K562 (cell line): ENCODE measurements around the gene ATRN. TPM values are rescaled to one million over a fixed set of nuclear protein-coding genes. Genes with fewer than 3 reads are reported as not detected.

Source experiments
- ATAC-seq: fragments of 200-7000 bp; cut with Tn5 transposase; 3 replicates; pipeline ENCODE4 v1.9.1; 2020; ENCODE audit warnings: moderate library complexity
- BruUV-seq: library from RNA; stranded (reverse); fragments of 400-500 nt; replicated peaks from 2 replicates; lab custom pipeline; 2021; lab: Mats Ljungman, UMichigan
- CTCF ChIA-PET: fragments of 300-600 bp; formaldehyde crosslinking; extraction: SDS; loops from one replicate; lab custom pipeline; 2021; ENCODE audit warnings: low intra/inter-chr PET ratio; lab: Yijun Ruan, JAX
- POLR2A ChIA-PET: fragments of 300-600, 350-650 bp; sonication (Branson Sonifier 250); formaldehyde crosslinking; extraction: SDS; loops from one replicate; lab custom pipeline; 2021; ENCODE audit warnings: antibody characterized with exemption, inconsistent platforms; lab: Yijun Ruan, JAX
- DNase-seq, 4 experiments: peaks; one replicate each; pipeline versions ENCODE4 v3.0.0 to v3.0.0-alpha.2; 2011 to 2018; ENCODE audit warnings: low spot score in 3 of 4, mixed read lengths in 3 of 4; ENCODE audit errors: extremely low read depth in 1 of 4
- FAIRE-seq: peaks from 2 replicates; lab custom pipeline; 2011; peaks lifted over from hg19 to GRCh38; lab: Jason Lieb, UNC
- H2AFZ ChIP-seq: 2 replicates; pipeline ENCODE4 v1.6.0; 2011; ENCODE audit warnings: low read depth, low read length, control low read depth, inconsistent platforms
- H3K27ac ChIP-seq: fragments of 200-600 bp; 3 replicates; pipeline ENCODE4 v1.8.0; 2011; ENCODE audit warnings: low read depth, mild to moderate bottlenecking, control low read depth, inconsistent platforms, low read length, moderate library complexity, mixed read lengths; ENCODE audit errors: extremely low read depth
- H3K27me3 ChIP-seq, 2 experiments: fragments of 300-600 bp in 1 of 2; 2 replicates in 1 of 2; 3 replicates in 1 of 2; pipeline versions ENCODE4 v1.6.0 to v1.8.0; 2011; ENCODE audit warnings: inconsistent platforms in 2 of 2, low read length in 2 of 2, mild to moderate bottlenecking in 1 of 2, mixed read lengths in 1 of 2, moderate library complexity in 1 of 2; ENCODE audit not compliant: control insufficient read depth in 2 of 2, insufficient read depth in 2 of 2
- H3K36me3 ChIP-seq: fragments of 300-600 bp; 3 replicates; pipeline ENCODE4 v1.8.0; 2011; ENCODE audit warnings: mild to moderate bottlenecking, low read length, inconsistent platforms; ENCODE audit not compliant: control insufficient read depth, insufficient read depth
- H3K4me1 ChIP-seq, 2 experiments: fragments of 200-600 bp in 1 of 2; replicated peaks in 1 of 2; 2 replicates in 1 of 2; 3 replicates in 1 of 2; pipeline versions ENCODE4 v1.5.1 to v1.8.0; 2011; ENCODE audit warnings: inconsistent platforms in 2 of 2, low read length in 2 of 2, mild to moderate bottlenecking in 1 of 2, mixed read lengths in 1 of 2, moderate library complexity in 1 of 2; ENCODE audit not compliant: control insufficient read depth in 2 of 2, insufficient read depth in 2 of 2
- H3K4me2 ChIP-seq: 2 replicates; pipeline ENCODE4 v1.6.1; 2011; ENCODE audit warnings: low read length, control low read depth, inconsistent platforms, mixed read lengths; ENCODE audit not compliant: insufficient read depth
- H3K4me3 ChIP-seq: fragments of 200-600 bp; sonication (generic), shearing (Covaris generic); 2 replicates; pipeline ENCODE4 v1.5.1; 2016; ENCODE audit warnings: control low read depth, inconsistent platforms
- H3K79me2 ChIP-seq: fragments of 200-600 bp; 3 replicates; pipeline ENCODE4 v1.8.0; 2011; ENCODE audit warnings: low read length, inconsistent platforms; ENCODE audit not compliant: control insufficient read depth, insufficient read depth
- H3K9ac ChIP-seq, 2 experiments: 2 replicates each; pipeline versions ENCODE4 v1.6.0 to v1.6.1; 2011; ENCODE audit warnings: low read depth in 2 of 2, low read length in 2 of 2, control low read depth in 1 of 2, inconsistent platforms in 1 of 2, mild to moderate bottlenecking in 1 of 2, mixed read lengths in 1 of 2; ENCODE audit not compliant: insufficient read depth in 1 of 2
- H3K9me1 ChIP-seq: one replicate; pipeline ENCODE4 v1.6.0; 2011; ENCODE audit warnings: inconsistent platforms, mild to moderate bottlenecking, low read length, moderate library complexity; ENCODE audit not compliant: control insufficient read depth, insufficient read depth
- H3K9me3 ChIP-seq: replicated peaks from 2 replicates; pipeline ENCODE4 v1.5.1; 2011; ENCODE audit warnings: low read depth, low read length, inconsistent platforms; ENCODE audit not compliant: control insufficient read depth, insufficient read depth
- H4K20me1 ChIP-seq: replicated peaks from 2 replicates; pipeline ENCODE4 v1.6.1; 2011; ENCODE audit warnings: low read length, inconsistent platforms, mixed read lengths; ENCODE audit not compliant: control insufficient read depth, insufficient read depth
- POLR3A ChIP-seq: IDR thresholded peaks from 2 replicates; pipeline ENCODE4 v1.6.1; 2011; ENCODE audit warnings: borderline replicate concordance, mild to moderate bottlenecking, moderate library complexity; ENCODE audit not compliant: insufficient read length, insufficient read depth; ENCODE audit errors: extremely low read depth
- WGBS: fragments of 100-300 bp; shearing (Covaris generic); methylation state at CpG from one replicate; pipeline ENCODE4 v1.1.6; 2016; ENCODE audit warnings: low coverage, mixed read lengths; ENCODE audit not compliant: insufficient coverage; ENCODE audit errors: missing lambda C conversion rate; 5-methylcytosine and 5-hydroxymethylcytosine counted together
- in situ Hi-C: fragments of 300-500 bp; cut with MboI; formaldehyde crosslinking; loops from 4 replicates; pipeline ENCODE4 v1.15.0; 2018; ENCODE audit warnings: inconsistent platforms, mixed read lengths
- intact Hi-C: fragments of 100-400 bp; cut with micrococcal nuclease; formaldehyde crosslinking; loops from 2 replicates; pipeline ENCODE4 v1.14.2; 2022
- polyA plus RNA-seq, 8 experiments: library from polyadenylated mRNA; depleted of rRNA in 4 of 8; stranded (reverse) in 5 of 8; unstranded in 3 of 8; fragments of >200 nt; fragmentation: Nextera tagmentation in 2 of 8; fragmentation: Illumina TruSeq in 1 of 8; extraction: Ambion mirVana in 2 of 8; extraction: Trizol in 1 of 8; gene quantifications; 2 replicates each; pipeline versions ENCODE4 v1.2.1 to v1.2.3, GENCODE V29; 2011 to 2014; ENCODE audit warnings: inconsistent platforms in 1 of 8, missing spikeins in 1 of 8
- total RNA-seq, 7 experiments: library from RNA; depleted of rRNA in 6 of 7; stranded (reverse); fragments of >200 nt in 6 of 7; fragmentation: Illumina TruSeq in 2 of 7; extraction: Trizol in 2 of 7; gene quantifications; 2 replicates each; pipeline versions ENCODE4 v1.2.1 to v1.2.3, GENCODE V29; 2011 to 2021; ENCODE audit warnings: low replicate concordance in 1 of 7
- TF ChIP-seq, protein P1 (sequence below), 2 experiments: fragments of 150-350 bp in 1 of 2; IDR thresholded peaks; 2 replicates each; pipeline ENCODE4 v1.6.1; 2012 to 2016; ENCODE audit warnings: low read depth in 2 of 2, low read length in 2 of 2, mild to moderate bottlenecking in 1 of 2, moderate library complexity in 1 of 2

ATRN gene
- total and polyA plus RNA-seq, 9 of the 15 experiments (the other 6 are each of a cell fraction or from before 2014, with no cell fraction given), result 0.69 to 16.5 (median 7.6) TPM

DNA sequence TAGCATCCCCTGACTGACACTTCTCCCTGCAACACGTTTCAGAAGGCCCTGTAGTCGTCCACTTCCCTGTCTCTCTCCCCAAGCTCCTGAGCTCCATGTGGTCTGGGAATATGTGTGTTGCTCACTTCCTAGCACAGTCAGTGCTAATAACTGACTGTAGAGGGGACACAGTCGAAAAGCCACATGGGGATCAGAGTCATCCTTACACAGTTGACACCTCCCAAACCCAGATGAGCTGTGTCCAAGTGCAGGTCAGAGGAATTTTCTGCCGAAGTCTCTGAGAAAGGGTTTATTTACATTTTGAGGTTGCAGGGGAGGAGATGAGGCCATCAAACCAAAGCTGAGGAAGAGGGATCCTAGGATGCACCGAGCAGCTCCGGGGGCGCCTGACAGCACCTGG, 214.5 kb downstream of the ATRN start:
- Histone ChIP-seq H3K36me3 (no peaks in the 10 kb centered on the region), H3K79me2 (no peaks in the 10 kb centered on the region), H3K4me2 (no peak overlapping the region), H3K27ac (no peak overlapping the region), H2AFZ (peak overlapping the region; percentile 45), H3K27me3 (peaks cover 0 to 5% of the 10 kb centered on the region in 2 experiments; a peak in 2 of 5 replicates), H3K4me1 (peaks cover 0 to 23% of the 10 kb centered on the region in 2 experiments; a peak in 3 of 5 replicates), H3K9me1 (no peaks in the 10 kb centered on the region), H3K9ac (no peak overlapping the region), H3K4me3 (no peak overlapping the region), H4K20me1 (no peaks in the 10 kb centered on the region), H3K9me3 (no peaks in the 10 kb centered on the region)
- ChIA-PET POLR2A (interaction anchor here (0.6 to 0.8 kb wide), 2 partner anchors 19 to 25 kb away, joined by 3 to 4 read pairs; no protein-coding TSS in a partner anchor), CTCF (no interaction called here)
- FAIRE-seq (no peak), ATAC-seq (no peak), DNase-seq (no peak)
- BruUV-seq, result no TSS peak
- in situ Hi-C loops (no loop called here), intact Hi-C loops (no loop called here)
- TF ChIP-seq, protein P1, sequence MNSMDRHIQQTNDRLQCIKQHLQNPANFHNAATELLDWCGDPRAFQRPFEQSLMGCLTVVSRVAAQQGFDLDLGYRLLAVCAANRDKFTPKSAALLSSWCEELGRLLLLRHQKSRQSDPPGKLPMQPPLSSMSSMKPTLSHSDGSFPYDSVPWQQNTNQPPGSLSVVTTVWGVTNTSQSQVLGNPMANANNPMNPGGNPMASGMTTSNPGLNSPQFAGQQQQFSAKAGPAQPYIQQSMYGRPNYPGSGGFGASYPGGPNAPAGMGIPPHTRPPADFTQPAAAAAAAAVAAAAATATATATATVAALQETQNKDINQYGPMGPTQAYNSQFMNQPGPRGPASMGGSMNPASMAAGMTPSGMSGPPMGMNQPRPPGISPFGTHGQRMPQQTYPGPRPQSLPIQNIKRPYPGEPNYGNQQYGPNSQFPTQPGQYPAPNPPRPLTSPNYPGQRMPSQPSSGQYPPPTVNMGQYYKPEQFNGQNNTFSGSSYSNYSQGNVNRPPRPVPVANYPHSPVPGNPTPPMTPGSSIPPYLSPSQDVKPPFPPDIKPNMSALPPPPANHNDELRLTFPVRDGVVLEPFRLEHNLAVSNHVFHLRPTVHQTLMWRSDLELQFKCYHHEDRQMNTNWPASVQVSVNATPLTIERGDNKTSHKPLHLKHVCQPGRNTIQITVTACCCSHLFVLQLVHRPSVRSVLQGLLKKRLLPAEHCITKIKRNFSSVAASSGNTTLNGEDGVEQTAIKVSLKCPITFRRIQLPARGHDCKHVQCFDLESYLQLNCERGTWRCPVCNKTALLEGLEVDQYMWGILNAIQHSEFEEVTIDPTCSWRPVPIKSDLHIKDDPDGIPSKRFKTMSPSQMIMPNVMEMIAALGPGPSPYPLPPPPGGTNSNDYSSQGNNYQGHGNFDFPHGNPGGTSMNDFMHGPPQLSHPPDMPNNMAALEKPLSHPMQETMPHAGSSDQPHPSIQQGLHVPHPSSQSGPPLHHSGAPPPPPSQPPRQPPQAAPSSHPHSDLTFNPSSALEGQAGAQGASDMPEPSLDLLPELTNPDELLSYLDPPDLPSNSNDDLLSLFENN (IDR thresholded peaks at IDR 0.05; ENCODE audit: low read depth in 2 of 2, low read length in 2 of 2), result no peak
- TF ChIP-seq POLR3A, result no peak
- 9% methylated on average over 7 of the region's 7 CpGs for WGBS
